SU-DHL-6 (cell line): Measurements from ENCODE around the gene SLC22A13.

Source experiments
- CTCF ChIP-seq: fragments of 200-600 bp; sonication (generic); IDR thresholded peaks from one replicate; pipeline ENCODE4 v1.5.1; 2017; ENCODE audit warnings: antibody characterized with exemption, mild to moderate bottlenecking, low read length, moderate library complexity; ENCODE audit not compliant: insufficient read depth, poor library complexity, severe bottlenecking
- EZH2phosphoT487 ChIP-seq: fragments of 200-600 bp; sonication (generic), shearing (Covaris generic); conservative IDR thresholded peaks from 2 replicates; pipeline ENCODE4 v1.6.1; 2018; ENCODE audit warnings: mild to moderate bottlenecking, antibody characterized with exemption, low read length, moderate library complexity, mixed read lengths

DNA sequence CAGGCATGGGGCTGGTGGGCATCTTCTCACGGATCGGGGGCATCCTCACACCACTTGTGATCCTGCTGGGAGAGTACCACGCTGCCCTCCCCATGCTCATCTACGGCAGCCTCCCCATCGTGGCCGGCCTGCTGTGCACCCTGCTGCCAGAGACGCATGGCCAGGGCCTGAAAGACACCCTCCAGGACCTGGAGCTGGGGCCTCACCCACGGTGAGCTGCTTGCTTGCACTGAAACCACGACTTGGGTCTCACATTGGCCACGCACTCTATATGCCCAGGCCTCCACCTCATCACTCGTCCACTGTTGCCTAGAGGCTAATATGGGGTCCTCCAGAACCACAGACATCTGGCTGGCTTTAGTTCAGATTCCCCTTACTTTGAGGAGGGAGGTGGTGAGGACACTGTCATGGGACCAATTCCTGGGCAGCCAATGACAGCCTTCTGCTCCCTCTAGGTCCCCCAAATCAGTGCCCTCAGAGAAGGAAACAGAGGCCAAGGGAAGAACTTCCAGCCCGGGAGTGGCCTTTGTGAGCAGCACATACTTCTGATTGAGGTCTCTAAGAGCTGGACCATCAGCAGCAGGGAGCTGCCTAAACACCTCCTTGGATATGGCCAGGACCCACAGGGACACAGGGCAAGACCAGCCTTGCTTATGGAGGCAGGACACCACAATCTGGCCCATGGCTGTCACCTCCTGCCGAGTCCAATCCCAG is 11.5 kb downstream of the SLC22A13 start:
- TF ChIP-seq CTCF (no peak), EZH2phosphoT487 (no peak)
